Measurements from ENCODE around the gene PARD3. TPM values are rescaled to one million over a fixed set of nuclear protein-coding genes. Genes with fewer than 3 reads are reported as not detected.

The PARD3 gene
- total RNA-seq, 1 experiment from 2014 or later: 51.8 TPM

GRCh38 chr10:34260904-34261303 lies 554.2 kb downstream of the PARD3 start:
- Mint-ChIP-seq H3K27me3 (ENCODE audit: low read depth) (no peaks in the 10 kb centered on the region), H3K36me3 (peaks cover 11% of the 10 kb centered on the region), H3K9me3 (peaks cover 8% of the 10 kb centered on the region), H3K4me3 (no peak overlapping the region), H3K27ac (no peak overlapping the region), H3K4me1 (peaks cover 13% of the 10 kb centered on the region)
- ATAC-seq: no peak
- ChIA-PET POLR2A (no interaction called here), CTCF (interaction anchor here (0.6 kb wide), 1 partner anchor 201 kb away, joined by 3 read pairs; no protein-coding TSS in a partner anchor)
- no peak for DNase-seq (ENCODE audit: low spot score)
- no peak for TF ChIP-seq ZNF281 (CRISPR knock-in tag; IDR thresholded peaks at IDR 0.05)
- no peak for TF ChIP-seq HMGXB4 (CRISPR knock-in tag; IDR thresholded peaks at IDR 0.05)
- no peak for TF ChIP-seq NR3C1 (CRISPR knock-in tag; conservative IDR thresholded peaks at IDR 0.05; ENCODE audit: low read depth)
- no peak for TF ChIP-seq ZNF671 (CRISPR knock-in tag; IDR thresholded peaks at IDR 0.05)
- TF ChIP-seq TEAD1 (CRISPR knock-in tag; IDR thresholded peaks at IDR 0.05): no peak
- TF ChIP-seq JAZF1 (CRISPR knock-in tag; IDR thresholded peaks at IDR 0.05): no peak
- TF ChIP-seq AFF4 (CRISPR knock-in tag; IDR thresholded peaks at IDR 0.05; ENCODE audit: borderline replicate concordance): no peak
- TF ChIP-seq ZBTB43 (CRISPR knock-in tag; IDR thresholded peaks at IDR 0.05): no peak
- TF ChIP-seq ZSCAN18 (CRISPR knock-in tag; IDR thresholded peaks at IDR 0.05): no peak
- no peak for TF ChIP-seq NR1H2 (CRISPR knock-in tag; IDR thresholded peaks at IDR 0.05)

GRCh38 chr10:34256216-34256615 lies 558.9 kb downstream of the PARD3 start:
- H3K9me3 Mint-ChIP-seq: peaks cover 8% of the 10 kb centered on the region
- H3K36me3 Mint-ChIP-seq: peaks cover 11% of the 10 kb centered on the region
- H3K4me3 Mint-ChIP-seq: no peak overlapping the region
- POLR2A ChIA-PET: interaction anchor here (0.6 kb wide), 1 partner anchor 447 kb away, joined by 9 read pairs; no protein-coding TSS in a partner anchor
- DNase-seq (ENCODE audit: low spot score) (no peak), ATAC-seq (no peak)
- H3K27ac Mint-ChIP-seq: peak overlapping the region; percentile 62; the same call in 1 of the 2 replicates
- no peaks in the 10 kb centered on the region for H3K27me3 Mint-ChIP-seq (ENCODE audit: low read depth)
- H3K4me1 Mint-ChIP-seq: peaks cover 44% of the 10 kb centered on the region
- CTCF ChIA-PET: no interaction called here
- TF ChIP-seq MAX (CRISPR knock-in tag; IDR thresholded peaks at IDR 0.05) (no peak), USF2 (CRISPR knock-in tag; IDR thresholded peaks at IDR 0.05) (no peak), HMGXB4 (CRISPR knock-in tag; IDR thresholded peaks at IDR 0.05) (no peak), ZNF232 (CRISPR knock-in tag; IDR thresholded peaks at IDR 0.05) (no peak), RORB (CRISPR knock-in tag; IDR thresholded peaks at IDR 0.05) (no peak), FOXP4 (CRISPR knock-in tag; IDR thresholded peaks at IDR 0.05) (no peak), GTF2I (CRISPR knock-in tag; conservative IDR thresholded peaks at IDR 0.05) (no peak), ZBTB43 (CRISPR knock-in tag; IDR thresholded peaks at IDR 0.05) (no peak), NR3C1 (CRISPR knock-in tag; conservative IDR thresholded peaks at IDR 0.05; ENCODE audit: low read depth) (no peak)
